H1 (cell line): ENCODE data around the gene FAM3B.

Experiments used
- CTCF ChIP-seq, 3 experiments: IDR thresholded peaks; 1 replicate in 2 of 3; 2 replicates in 1 of 3; pipeline versions ENCODE4 v1.5.1 to v1.6.1; 2011; ENCODE audit warnings: low read length in 3 of 3, mild to moderate bottlenecking in 3 of 3, inconsistent platforms in 2 of 3, low read depth in 1 of 3, moderate library complexity in 1 of 3; ENCODE audit not compliant: insufficient read depth in 1 of 3; ENCODE audit errors: control extremely low read depth in 1 of 3
- POLR2A ChIP-seq, 2 experiments: IDR thresholded peaks; 1 replicate in 1 of 2; 2 replicates in 1 of 2; pipeline ENCODE4 v1.6.1; 2011; ENCODE audit warnings: low read depth in 2 of 2, low read length in 2 of 2, mild to moderate bottlenecking in 2 of 2; ENCODE audit errors: control extremely low read depth in 1 of 2

GRCh38 chr21:41267346-41267745, 49.3 kb upstream of the FAM3B start:
- TF ChIP-seq CTCF (IDR thresholded peaks at IDR 0.05; ENCODE audit: control extremely low read depth in 1 of 3, insufficient read depth in 1 of 3, low read depth in 1 of 3, low read length in 3 of 3): no peak
- TF ChIP-seq POLR2A (IDR thresholded peaks at IDR 0.05; ENCODE audit: control extremely low read depth in 1 of 2, low read depth in 2 of 2, low read length in 2 of 2): no peak
